K562 (cell line): ENCODE measurements around the gene RHEBL1. TPM values are rescaled to one million over a fixed set of nuclear protein-coding genes. Genes with fewer than 3 reads are reported as not detected.

Experiments
- polyA plus RNA-seq, 8 experiments: library from polyadenylated mRNA; depleted of rRNA in 4 of 8; stranded (reverse) in 5 of 8; unstranded in 3 of 8; fragments of >200 nt; fragmentation: Nextera tagmentation in 2 of 8; fragmentation: Illumina TruSeq in 1 of 8; extraction: Ambion mirVana in 2 of 8; extraction: Trizol in 1 of 8; gene quantifications; 2 replicates each; pipeline versions ENCODE4 v1.2.1 to v1.2.3, GENCODE V29; 2011 to 2014; ENCODE audit warnings: inconsistent platforms in 1 of 8, missing spikeins in 1 of 8
- total RNA-seq, 7 experiments: library from RNA; depleted of rRNA in 6 of 7; stranded (reverse); fragments of >200 nt in 6 of 7; fragmentation: Illumina TruSeq in 2 of 7; extraction: Trizol in 2 of 7; gene quantifications; 2 replicates each; pipeline versions ENCODE4 v1.2.1 to v1.2.3, GENCODE V29; 2011 to 2021; ENCODE audit warnings: low replicate concordance in 1 of 7
- TF ChIP-seq, protein P1 (sequence below): fragments of 200-600 bp; sonication (generic); IDR thresholded peaks from one replicate; pipeline ENCODE4 v1.6.1; 2012; ENCODE audit warnings: mild to moderate bottlenecking, low read depth, low read length, inconsistent platforms
- TF ChIP-seq, protein P2 (sequence below): fragments of 200-800 bp; sonication (Bioruptor generic); IDR thresholded peaks from 2 replicates; pipeline ENCODE4 v1.6.1; 2017; ENCODE audit warnings: missing genetic modification characterization, missing compliant biosample characterization

The RHEBL1 gene
- total and polyA plus RNA-seq, 9 of the 15 experiments (the other 6 are each of a cell fraction or from before 2014, with no cell fraction given) = 4.3 to 36.1 (median 8.2) TPM

DNA sequence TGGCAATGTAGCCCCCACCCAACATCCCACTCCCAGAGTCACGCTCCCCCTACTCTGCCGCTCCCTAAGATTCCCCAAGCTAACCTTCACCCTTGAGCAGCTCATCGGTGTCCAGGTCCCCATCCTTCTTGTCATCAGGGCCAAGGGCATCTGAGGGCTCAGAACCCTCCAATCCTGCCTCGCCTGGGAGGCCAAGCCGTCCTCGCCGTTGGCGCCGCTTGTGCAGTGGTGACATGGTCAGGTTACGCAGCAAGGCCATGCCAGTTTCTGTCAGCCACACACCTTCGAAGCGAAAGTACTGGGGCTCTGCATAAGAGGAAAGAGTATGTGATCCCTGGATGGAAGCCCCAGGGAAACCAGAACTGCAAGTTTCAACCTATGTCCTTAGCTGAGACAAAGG lies 25.1 kb downstream of the RHEBL1 start (continued):
- TF ChIP-seq, protein P1, sequence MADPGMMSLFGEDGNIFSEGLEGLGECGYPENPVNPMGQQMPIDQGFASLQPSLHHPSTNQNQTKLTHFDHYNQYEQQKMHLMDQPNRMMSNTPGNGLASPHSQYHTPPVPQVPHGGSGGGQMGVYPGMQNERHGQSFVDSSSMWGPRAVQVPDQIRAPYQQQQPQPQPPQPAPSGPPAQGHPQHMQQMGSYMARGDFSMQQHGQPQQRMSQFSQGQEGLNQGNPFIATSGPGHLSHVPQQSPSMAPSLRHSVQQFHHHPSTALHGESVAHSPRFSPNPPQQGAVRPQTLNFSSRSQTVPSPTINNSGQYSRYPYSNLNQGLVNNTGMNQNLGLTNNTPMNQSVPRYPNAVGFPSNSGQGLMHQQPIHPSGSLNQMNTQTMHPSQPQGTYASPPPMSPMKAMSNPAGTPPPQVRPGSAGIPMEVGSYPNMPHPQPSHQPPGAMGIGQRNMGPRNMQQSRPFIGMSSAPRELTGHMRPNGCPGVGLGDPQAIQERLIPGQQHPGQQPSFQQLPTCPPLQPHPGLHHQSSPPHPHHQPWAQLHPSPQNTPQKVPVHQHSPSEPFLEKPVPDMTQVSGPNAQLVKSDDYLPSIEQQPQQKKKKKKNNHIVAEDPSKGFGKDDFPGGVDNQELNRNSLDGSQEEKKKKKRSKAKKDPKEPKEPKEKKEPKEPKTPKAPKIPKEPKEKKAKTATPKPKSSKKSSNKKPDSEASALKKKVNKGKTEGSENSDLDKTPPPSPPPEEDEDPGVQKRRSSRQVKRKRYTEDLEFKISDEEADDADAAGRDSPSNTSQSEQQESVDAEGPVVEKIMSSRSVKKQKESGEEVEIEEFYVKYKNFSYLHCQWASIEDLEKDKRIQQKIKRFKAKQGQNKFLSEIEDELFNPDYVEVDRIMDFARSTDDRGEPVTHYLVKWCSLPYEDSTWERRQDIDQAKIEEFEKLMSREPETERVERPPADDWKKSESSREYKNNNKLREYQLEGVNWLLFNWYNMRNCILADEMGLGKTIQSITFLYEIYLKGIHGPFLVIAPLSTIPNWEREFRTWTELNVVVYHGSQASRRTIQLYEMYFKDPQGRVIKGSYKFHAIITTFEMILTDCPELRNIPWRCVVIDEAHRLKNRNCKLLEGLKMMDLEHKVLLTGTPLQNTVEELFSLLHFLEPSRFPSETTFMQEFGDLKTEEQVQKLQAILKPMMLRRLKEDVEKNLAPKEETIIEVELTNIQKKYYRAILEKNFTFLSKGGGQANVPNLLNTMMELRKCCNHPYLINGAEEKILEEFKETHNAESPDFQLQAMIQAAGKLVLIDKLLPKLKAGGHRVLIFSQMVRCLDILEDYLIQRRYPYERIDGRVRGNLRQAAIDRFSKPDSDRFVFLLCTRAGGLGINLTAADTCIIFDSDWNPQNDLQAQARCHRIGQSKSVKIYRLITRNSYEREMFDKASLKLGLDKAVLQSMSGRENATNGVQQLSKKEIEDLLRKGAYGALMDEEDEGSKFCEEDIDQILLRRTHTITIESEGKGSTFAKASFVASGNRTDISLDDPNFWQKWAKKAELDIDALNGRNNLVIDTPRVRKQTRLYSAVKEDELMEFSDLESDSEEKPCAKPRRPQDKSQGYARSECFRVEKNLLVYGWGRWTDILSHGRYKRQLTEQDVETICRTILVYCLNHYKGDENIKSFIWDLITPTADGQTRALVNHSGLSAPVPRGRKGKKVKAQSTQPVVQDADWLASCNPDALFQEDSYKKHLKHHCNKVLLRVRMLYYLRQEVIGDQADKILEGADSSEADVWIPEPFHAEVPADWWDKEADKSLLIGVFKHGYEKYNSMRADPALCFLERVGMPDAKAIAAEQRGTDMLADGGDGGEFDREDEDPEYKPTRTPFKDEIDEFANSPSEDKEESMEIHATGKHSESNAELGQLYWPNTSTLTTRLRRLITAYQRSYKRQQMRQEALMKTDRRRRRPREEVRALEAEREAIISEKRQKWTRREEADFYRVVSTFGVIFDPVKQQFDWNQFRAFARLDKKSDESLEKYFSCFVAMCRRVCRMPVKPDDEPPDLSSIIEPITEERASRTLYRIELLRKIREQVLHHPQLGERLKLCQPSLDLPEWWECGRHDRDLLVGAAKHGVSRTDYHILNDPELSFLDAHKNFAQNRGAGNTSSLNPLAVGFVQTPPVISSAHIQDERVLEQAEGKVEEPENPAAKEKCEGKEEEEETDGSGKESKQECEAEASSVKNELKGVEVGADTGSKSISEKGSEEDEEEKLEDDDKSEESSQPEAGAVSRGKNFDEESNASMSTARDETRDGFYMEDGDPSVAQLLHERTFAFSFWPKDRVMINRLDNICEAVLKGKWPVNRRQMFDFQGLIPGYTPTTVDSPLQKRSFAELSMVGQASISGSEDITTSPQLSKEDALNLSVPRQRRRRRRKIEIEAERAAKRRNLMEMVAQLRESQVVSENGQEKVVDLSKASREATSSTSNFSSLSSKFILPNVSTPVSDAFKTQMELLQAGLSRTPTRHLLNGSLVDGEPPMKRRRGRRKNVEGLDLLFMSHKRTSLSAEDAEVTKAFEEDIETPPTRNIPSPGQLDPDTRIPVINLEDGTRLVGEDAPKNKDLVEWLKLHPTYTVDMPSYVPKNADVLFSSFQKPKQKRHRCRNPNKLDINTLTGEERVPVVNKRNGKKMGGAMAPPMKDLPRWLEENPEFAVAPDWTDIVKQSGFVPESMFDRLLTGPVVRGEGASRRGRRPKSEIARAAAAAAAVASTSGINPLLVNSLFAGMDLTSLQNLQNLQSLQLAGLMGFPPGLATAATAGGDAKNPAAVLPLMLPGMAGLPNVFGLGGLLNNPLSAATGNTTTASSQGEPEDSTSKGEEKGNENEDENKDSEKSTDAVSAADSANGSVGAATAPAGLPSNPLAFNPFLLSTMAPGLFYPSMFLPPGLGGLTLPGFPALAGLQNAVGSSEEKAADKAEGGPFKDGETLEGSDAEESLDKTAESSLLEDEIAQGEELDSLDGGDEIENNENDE = no peak
- TF ChIP-seq, protein P2, sequence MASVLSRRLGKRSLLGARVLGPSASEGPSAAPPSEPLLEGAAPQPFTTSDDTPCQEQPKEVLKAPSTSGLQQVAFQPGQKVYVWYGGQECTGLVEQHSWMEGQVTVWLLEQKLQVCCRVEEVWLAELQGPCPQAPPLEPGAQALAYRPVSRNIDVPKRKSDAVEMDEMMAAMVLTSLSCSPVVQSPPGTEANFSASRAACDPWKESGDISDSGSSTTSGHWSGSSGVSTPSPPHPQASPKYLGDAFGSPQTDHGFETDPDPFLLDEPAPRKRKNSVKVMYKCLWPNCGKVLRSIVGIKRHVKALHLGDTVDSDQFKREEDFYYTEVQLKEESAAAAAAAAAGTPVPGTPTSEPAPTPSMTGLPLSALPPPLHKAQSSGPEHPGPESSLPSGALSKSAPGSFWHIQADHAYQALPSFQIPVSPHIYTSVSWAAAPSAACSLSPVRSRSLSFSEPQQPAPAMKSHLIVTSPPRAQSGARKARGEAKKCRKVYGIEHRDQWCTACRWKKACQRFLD (CRISPR knock-in tag) = no peak
